8988T (cell line): ENCODE measurements around the gene HUWE1.
"Not testable (repeated sequence)": the region's sequence is repeated elsewhere in the genome, so short reads cannot be mapped to it uniquely, and the experiment has no call there.

Experiments
- DNase-seq: peaks from one replicate; pipeline ENCODE4 v3.0.0; 2011

Gene HUWE1

GRCh38 chrX:53606456-53606855 lies 80.1 kb downstream of the HUWE1 start:
- DNase-seq: no peak

DNA sequence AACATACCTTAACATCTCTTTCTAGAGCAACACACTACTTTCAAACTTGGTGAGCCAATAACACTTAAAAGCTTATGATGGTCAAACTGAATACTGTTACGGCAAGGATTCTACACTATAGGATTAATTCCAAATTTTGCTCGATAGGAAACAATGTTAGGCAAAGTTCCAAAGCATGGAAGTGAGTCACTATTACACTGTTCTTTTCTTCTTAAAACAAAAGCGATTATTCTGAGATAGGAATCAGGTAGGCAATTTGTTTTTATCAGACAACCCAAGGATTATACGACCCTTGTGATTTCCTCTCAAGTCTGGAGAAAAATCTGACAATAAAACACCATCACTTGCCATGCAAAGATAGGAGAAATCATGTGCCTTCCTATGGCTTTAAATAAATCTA lies 81.5 kb downstream of the HUWE1 start:
- DNase-seq: no peak

- DNase-seq: no peak
Observed at GRCh38 chrX:53599781-53600396, 86.6 kb downstream of the HUWE1 start.

DNA sequence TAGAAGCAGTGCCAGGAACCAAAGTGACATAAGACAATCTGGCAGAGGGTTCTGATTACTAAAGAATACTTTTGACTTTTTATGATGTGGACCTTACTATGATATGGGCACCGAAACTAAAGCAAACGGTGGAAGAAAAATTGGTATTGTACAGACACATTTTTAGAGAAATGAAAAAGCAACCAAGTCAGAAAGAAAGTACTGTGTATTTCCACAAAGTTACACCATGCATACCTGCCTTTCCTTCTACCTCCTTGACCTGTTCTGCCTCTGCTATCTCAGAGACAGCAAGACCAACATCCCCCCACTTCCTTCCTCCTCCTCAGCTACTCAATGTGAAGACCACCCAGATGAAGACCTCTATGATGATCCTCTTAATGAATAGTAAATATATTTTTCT lies 88.3 kb downstream of the HUWE1 start:
- no peak for DNase-seq

GRCh38 chrX:53595266-53595810 lies 91.2 kb downstream of the HUWE1 start:
- no peak for DNase-seq

GRCh38 chrX:53594354-53594753 lies 92.2 kb downstream of the HUWE1 start:
- no peak for DNase-seq

DNA sequence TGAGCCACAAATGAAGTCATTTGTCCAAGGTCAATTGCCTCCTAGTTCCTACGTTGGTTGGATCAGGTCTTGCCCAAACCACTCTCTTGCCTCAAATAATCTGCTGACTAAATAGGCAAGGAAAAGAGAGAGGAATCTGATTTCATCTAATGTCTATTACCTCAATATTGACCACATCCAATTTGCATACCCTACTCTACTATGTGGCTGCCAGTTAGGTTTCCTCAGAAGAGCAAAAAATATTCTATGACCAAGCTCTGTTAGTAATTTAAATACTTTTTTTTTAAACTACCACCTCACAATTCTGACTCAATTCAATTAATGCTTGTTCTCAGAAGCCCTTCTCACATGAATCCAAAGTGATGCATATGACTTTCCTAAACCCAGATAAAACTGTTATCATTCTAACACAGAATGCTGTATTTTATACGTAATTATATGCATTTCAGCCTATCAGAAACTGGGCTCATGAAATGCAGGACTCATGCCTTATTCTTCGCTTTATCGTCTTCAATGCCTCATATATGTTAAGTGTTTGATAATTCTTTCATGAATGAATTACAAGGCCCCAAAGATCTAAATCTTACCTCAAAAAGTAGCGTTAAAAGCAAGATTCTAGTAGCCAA lies 98.6 kb downstream of the HUWE1 start:
- no peak for DNase-seq

- no peak for DNase-seq
Observed at GRCh38 chrX:53584891-53585290, 101.6 kb downstream of the HUWE1 start.

- DNase-seq: no peak
Observed at GRCh38 chrX:53583571-53583970, 102.9 kb downstream of the HUWE1 start.

GRCh38 chrX:53580742-53581504 lies 105.6 kb downstream of the HUWE1 start:
- no peak for DNase-seq

GRCh38 chrX:53571494-53571893 lies 115.0 kb downstream of the HUWE1 start:
- no peak for DNase-seq

- no peak for DNase-seq
Observed at GRCh38 chrX:53563324-53563723, 123.2 kb downstream of the HUWE1 start.

GRCh38 chrX:53561912-53562311 lies 124.6 kb downstream of the HUWE1 start:
- DNase-seq: no peak

DNA sequence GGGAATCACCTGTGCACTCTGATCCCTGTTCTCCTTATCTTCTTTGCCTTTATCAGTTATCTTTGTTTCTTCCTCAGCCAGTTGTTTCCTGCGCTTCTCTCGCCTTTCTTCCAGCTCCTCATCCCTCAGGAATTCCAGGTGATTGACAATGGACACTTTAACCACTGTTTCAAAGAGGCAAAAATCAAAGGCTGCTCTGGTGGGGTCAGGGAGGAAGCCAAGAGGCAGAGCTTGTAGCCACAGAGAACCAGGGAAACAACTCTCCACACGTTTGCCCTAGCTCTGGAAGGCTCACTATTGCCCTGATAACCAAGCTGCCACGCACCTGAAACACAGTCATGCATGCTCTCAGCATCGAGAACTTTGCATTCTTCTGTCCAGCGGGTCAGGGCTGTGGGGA lies 127.9 kb downstream of the HUWE1 start:
- DNase-seq: no peak

DNA sequence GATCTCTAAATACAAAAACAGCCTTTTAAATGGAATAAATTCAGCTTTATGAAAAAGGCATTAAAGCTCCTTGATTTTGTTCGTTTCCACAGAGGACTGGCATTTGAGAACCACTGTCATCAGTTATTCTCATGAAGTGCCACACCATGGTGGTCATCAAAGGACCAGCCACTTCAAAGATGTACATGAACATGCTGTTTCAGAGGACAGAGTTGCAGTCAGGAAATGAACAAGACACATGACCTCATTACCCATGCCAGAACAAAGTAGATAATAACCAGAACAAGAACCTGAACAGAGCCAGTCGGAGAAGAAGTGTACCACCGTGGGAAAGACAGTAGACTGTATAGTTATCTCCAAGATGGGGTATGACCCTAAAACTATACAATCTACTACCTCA lies 129.7 kb downstream of the HUWE1 start:
- DNase-seq: no peak

- no peak for DNase-seq
Observed at GRCh38 chrX:53550756-53551463, 135.6 kb downstream of the HUWE1 start.

DNA sequence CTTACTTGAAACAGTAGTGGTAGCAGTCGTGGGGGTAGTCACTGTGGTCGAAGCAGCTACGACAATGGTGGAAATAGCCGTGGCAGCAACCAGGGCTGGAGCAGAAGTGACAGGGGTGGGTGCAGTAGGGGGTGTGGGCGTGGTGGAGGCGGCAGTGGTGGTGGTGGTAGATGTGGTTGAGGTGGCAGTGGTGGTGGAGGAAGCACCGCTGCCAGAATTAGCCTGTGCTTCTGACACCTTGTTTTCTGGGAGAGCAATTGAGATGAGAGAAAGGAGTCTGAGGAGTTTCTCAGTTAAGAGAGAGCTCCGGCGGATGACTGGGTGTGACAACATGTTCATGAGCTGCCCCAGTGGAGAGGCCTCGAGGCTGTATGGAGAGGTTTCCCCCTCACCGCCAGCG lies 138.9 kb downstream of the HUWE1 start:
- DNase-seq: no peak

DNA sequence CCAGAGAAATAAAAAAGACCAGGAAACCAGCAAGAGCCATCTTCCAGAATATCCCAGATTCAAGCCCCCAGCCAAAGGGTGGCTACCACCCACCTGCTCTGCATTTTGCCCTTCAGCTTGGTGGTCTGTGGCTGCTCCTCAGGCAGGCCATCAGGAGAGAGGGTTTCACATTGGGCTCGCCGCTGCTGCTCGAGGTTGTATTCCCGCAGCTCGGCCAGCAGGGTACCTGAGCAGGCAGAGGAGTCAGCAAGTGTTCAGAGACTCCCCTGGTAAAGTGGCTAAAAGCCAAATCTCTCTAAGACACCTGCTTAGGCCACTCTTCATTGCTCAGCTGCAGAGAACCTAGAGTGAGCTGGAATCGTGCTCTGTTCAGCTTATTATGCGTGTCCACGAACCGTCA lies 141.6 kb downstream of the HUWE1 start:
- DNase-seq: no peak

GRCh38 chrX:53538781-53539180 lies 147.7 kb downstream of the HUWE1 start:
- no peak for DNase-seq

DNA sequence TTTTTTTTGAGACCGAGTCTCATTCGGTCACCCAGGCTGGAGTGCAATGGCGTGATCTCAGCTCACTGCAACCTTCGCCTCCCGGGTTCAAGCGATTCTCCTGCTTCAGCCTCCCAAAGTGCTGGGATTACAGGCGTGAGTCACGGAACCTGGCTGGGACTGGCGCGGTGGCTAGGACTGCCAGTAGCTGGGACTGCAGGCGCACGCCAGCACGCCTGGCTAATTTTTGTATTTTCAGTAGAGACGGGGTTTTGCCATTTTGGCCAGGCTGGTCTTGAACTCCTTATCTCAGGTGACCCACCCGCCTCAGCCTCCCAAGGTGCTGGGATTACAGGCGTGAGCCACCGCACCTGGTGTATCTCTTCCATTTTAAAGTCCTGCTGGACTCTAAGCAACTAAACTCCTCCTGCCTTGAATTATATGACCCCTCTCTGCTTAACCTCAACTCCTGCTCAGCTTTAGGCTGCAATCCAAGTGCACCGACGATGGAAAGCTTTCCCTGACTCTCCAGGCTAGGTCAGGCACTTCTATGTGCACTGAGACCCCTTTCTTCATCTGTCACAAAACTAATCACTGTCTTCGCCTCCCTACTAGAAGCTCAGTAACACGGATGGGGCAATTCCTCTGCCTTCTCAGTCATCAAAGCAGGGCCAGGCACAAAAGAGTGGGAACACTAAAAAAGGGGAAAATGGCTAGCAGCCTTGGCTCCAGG lies 155.1 kb downstream of the HUWE1 start:
- DNase-seq: not testable (repeated sequence)

DNA sequence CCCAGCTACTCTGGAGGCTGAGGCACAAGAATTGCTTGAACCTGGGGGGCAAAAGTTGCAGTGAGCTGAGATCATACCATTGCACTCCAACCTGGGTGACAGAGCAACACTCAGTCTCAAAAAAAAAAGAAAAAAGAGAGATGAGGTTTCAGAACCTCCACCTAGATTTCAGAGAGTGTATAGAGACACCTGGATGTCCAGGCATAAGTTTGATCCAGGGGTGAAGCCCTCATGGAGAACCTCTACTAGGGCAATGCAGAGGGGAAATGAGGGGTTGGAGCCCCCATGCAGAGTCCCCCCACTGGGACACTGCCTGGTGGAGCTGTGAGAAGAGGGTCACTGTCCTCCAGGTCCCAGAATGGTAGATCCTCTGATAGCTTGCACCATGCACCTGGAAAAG lies 159.5 kb downstream of the HUWE1 start:
- DNase-seq: no peak

- no peak for DNase-seq
Observed at GRCh38 chrX:53511322-53511721, 175.2 kb downstream of the HUWE1 start.

- DNase-seq: not testable (repeated sequence)
Observed at GRCh38 chrX:53504035-53504434, 182.5 kb downstream of the HUWE1 start.
